ENCODE results near the gene GH2.
"Not testable (repeated sequence)": the region's sequence is repeated elsewhere in the genome, so short reads cannot be mapped to it uniquely, and the experiment has no call there.

The GH2 gene

DNA sequence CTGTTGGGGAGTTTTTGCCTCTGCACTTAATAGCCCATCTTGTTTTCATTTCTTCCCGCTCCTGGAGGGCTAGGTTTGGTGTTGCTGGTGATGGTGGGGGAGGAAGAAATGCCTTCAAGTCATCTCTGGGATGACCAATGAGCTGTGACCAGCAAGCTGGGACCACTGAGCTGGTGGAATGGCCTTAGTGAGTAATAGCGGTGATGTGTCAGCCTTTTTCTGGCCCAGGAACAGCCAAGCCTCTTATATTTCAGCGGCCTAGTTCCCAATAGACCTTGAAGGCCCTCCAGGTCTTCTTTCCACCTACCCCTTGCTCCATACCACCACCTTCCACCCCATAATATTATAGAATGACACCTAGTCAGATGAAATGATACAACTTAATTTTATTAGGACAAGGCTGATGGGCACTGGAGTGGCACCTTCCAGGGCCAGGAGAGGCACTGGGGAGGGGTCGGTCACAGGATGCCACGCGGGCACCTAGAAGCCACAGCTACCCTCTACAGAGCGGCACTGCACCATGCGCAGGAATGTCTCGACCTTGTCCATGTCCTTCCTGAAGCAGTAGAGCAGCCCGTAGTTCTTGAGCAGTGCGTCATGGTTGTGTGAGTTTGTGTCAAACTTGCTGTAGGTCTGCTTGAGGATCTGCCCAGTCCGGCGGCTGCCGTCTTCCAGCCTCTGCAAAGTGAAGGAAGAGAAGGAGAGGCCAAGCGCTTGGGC lies 9.9 kb downstream of the GH2 start:
- not testable (repeated sequence) for DNase-seq

DNA sequence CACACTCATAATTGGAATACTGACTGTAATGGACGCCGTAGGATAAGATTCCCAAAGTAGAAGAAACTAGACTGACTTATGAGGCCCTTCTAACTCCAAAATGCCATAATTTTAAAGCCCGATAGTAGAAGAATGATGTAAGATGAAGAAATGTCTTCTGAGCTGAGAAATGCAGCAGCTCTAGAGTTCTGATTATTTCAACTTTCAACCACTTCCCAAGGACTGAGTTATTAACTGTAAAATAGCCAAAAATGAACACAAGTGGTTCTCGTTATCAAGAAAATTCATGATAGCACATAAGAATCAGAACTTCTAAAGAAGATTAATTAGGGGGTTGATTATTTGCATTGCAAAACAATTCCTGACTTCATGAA lies 11.5 kb downstream of the GH2 start:
- DNase-seq = not testable (repeated sequence)

DNA sequence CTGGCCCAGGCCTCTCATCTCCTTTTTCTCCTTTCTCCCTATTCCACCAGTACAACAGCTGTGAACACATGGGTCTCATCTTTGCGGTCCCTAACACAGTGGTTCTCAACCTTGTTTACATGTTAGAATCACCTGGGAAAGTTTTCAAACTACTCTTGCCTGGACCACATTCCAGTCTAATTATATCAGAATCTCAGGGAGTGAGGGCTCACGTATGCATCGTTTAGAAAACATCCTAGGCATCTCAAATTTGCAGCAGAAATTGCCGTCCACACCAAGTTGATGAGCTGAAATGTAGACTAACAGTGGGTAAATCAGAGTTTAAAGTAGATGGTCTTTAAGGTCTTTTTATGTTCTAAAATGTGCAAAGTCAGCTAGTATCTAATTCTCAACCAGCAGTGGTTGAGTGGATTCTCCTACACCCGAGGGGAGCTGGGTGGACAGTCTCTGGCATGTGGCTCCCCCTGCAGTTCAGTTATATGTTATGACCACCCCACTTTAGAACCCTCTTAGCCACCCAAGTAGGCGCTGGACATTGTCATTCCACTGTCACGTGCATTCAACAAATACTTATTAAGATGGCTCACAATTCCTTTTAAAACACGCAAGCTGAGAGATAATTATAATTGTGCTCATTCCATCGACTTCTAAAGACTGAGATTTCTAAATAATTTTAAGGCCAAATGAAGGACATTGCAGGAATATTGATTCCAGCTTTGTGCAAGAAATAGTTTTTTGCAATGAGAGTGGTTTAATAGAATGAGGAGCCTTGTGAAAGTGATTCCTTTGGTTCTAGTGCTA lies 12.1 kb downstream of the GH2 start:
- not testable (repeated sequence) for DNase-seq

DNA sequence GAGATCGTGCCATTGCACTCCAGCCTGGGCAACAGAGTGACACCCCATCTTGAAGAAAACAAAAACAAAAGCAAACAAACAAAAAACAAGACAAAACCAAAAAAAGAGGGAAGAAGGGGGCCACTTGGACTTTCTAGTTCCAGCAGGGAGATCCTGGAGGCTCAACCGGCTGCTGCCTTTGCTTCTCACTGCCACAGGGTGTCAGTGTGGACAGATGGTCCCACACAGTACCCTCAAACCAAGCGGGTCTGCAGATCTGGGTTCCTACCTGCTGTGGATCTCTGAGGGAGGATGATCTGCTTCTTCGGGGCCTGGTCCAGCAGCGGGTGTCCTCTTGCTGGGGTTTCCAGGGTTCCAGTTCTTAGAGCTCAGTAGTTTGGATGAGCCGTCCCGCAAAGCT lies 15.1 kb downstream of the GH2 start:
- not testable (repeated sequence) for DNase-seq

DNA sequence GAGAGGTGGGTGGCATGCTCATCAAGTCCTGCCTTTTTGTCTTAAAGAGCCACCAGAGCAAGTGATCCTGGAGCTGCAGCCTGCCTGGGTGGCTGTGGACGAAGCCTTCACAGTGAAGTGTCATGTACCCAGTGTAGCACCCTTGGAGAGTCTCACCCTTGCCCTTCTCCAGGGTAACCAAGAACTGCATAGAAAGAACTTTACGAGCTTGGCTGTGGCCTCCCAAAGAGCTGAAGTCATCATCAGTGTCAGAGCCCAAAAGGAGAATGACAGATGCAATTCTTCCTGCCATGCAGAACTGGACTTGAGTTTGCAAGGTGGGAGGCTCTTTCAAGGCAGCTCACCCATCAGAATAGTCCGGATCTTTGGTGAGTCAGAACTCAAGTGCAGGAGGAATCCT lies 22.5 kb downstream of the GH2 start:
- DNase-seq = no peak

DNA sequence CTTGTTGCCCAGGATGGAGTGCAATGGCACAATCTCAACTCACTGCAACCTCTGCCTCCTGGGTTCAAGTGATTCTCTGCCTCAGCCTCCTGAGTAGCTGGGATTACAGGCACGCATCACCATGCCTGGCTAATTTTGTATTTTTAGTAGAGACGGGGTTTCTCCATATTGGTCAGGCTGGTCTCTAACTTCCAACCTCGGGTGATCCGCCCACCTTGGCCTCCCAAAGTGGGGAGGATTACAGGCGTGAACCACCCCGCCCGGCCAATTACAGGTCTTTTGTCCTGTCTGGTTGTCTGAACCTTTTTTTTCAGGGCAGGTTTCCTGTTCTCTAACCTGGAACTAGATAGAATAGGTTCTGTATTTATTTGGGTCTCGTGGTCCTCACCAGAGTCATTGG lies 25.3 kb downstream of the GH2 start:
- not testable (repeated sequence) for DNase-seq

DNA sequence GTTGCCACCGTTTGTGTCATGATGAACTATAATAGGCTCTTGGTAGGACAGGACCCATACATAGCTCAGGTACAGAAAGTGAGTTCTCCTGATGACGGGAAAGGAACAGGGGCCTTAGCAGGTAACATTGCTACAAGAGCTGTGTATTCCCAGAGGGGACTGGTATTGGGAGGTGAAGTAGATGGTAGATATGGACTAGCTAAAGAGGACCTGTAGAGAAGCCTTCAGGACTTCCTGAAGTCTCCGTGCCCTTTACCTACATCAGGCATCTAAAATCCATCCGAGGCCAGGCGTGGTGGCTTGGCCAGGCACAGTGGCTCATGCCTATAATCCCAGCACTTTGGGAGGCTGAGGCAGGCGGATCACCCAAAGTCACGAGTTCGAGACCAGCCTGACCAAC lies 26.6 kb downstream of the GH2 start:
- DNase-seq = no peak

DNA sequence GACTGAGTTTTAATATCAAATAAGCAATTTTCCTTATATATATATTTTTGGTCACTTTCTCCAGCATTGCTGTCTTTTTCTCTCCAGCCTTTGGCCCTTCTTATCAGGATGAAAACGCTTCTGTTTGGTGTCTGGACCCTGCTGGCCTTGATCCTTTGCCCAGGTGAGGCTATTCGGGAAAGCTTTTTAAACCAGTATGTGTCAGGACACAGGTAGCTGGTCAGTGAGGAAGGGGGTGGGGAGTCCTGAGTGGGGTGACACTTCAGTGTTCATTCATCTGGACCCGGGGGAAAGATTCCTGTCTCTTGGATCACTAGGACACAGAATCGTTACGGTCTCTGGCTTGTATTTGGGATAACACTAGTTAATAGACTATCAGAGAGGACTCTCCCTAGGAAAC lies 27.0 kb downstream of the GH2 start:
- no peak for DNase-seq

DNA sequence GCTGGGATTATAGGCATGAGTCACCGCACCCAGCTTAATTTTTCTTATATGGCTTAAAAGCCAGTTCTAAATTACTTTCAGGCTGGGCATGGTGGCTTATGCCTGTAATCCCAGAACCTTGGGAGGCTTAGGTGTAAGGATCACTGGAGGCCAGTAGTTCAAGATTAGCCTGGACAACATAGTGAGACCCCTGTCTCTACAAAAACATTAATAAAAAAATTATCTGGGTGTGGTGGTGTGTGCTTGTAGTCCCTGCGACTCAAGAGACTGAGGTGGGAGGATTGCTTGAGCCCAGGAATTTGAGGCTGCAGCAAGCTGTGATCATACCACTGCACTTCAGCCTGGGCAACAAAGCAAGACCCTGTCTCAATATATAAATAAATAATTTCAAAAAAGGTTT lies 28.5 kb downstream of the GH2 start:
- DNase-seq = no peak

DNA sequence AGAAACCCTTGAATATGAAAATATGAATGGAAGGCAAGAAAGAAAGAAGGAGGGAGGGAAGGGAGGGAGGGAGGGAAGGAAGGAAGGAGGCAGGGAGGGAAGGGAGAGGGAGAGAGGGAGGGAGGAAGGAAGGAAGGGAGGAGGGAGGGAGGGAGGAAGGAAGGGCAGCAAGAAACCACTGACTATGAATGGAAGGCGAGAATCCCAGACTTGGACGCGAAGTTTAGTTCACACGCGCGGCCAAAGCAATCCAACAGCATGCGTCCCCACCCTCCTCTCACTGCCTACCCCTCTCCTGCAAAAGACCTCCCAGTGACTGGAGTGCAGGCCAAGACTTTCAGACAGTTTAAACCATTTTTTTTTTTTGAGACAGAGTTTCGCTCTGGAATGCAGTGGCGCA lies 31.3 kb downstream of the GH2 start:
- DNase-seq = no peak

DNA sequence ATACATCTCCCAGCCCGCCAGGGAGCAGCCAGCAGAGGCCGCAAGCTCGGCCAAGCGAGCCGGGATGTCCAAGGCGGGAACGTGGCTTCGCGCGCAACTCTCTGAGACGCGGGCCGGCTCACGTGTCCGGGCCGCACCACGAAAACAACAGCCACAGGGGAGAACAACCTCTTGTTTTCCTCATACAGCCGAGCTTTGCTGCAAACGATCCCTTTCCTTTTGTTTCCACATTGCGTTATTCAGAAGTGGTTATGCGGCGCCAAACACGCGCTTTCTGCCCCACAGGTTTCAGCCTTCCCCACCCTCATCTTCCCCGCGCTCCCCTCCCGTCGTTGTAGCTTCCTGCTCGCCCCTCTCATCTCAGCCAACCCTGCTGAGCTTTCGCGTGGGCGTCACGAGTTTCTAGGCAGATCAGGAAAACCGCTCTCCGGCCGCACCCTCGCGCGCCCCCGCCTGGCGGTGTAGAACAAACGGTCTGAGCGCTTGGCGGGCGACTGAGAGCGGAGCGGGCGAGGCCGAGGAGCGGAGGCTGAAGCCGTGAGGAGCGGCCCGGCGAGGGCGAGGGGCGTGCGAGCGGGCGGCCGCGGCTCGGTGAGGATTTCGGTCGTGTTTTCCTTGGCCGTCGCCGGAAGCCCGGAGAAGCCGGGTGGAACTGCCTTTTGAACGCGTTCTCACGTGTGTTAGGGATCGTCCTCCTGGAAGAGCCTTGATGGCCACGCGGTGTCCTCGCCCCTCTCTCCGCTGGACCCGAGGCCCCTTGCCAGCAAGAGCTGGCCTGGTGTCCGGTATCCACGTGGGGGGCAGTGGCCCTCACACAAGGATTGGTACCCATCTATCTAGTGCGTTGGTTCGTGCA lies 32.7 kb downstream of the GH2 start:
- peak; percentile 92 for DNase-seq

DNA sequence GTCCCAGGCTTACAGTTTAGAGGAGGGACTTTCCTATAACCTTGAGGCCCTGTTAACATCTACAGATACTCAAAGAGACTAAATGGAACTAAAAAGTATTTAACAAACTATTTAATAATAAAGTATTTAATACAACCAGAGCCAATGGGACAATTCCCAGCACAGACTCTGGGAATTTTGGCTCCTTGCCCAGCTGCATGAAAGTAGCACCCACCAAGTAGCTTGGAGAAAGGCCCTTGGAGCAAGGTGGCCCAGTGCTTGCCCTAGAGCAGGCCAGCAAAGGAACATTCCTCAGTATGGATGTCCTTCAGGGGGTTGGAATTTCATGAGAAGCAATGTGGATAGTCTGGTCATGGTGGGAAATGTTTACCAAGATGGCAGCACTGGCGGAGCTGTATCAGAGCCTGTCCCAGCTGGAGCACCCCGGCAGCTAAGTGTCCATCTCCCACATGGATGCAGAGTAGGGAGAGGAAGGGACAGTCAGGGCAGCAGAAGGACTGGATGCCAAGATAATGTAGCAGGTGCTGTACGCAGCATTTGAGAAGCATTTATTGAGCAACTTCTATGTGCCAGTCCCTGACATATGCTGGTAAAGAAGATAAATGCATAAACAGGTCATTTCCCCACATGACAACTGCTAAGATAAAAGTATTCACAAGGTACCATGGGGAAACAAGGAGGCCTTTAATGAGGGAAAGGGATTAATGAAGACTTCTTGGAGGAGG lies 34.1 kb downstream of the GH2 start:
- no peak for DNase-seq

DNA sequence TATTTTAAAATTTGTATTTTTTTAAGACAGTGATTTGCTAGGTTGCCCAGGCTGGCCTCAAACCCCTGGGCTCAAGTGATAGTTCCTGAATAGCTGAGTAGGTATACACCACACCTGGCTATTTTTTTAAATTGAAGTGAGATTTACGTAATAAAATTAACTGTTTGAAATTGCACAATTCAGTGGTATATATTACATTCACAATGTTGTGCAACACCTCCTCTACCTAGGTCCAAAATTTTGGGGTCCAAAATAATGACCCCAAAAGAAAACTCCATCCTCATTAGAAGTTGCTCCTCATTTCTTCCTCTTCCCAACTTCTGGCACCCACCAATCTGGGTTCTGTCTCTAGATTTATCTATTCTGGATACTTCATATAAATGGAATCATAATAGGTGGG lies 36.2 kb downstream of the GH2 start:
- no peak for DNase-seq

DNA sequence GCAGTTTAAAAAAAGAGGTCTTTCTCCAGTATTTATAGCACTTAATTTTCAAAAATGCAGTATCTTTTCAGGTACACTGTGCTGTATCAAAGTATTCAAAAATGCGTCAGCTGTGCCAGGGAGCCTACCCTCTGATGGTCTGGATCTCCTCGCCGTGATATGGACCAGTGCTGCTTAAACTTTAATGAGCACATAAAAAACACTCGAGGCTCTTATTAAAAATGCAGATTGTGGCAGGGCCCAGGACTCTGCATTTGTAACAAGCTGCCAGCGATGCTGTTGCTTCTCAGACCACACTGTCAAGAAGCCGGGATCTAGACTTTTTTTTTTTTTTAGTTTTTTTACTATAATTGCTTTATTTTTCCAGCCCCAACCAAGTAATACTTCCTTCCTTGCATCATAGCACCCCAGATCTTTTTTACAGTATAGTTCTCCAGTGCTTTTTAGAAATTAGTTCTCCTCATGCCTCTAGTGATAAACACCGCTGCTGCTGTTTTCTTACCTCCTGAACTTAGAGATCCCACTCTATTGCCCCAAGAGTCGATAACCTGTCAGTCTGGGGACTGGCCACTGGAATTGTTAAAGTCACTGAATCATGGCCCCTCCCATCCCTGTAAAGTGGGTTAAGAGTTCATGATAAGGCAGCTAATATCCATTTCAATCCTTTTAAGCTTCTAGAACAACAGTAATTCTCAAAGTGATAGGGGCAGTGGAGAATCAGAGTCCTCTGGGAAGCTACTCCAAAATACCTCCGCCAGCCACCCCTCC lies 37.6 kb downstream of the GH2 start:
- DNase-seq = no peak

DNA sequence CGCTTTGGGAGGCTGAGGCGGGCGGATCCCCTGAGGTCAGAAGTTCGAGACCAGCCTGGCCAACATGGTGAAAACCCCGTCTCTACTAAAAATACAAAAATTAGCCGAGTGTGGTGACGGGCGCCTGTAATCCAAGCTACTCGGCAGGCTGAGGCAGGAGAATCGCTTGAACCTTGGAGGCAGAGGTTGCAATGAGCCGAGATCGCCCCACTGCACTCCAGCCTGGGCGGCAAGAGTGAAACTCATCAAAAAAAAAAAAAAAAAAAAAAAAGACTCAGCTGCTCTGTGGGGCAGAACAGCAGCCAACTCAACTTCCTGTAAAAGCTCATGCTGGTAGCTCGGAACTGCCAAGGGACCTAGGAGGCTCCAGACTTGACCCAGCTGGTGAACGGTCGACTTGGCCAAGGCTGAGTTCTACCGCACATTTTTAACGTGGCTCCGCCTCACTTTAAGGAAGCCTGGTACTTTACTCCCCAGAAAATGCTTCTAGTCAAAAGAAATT lies 38.3 kb downstream of the GH2 start:
- not testable (repeated sequence) for DNase-seq

DNA sequence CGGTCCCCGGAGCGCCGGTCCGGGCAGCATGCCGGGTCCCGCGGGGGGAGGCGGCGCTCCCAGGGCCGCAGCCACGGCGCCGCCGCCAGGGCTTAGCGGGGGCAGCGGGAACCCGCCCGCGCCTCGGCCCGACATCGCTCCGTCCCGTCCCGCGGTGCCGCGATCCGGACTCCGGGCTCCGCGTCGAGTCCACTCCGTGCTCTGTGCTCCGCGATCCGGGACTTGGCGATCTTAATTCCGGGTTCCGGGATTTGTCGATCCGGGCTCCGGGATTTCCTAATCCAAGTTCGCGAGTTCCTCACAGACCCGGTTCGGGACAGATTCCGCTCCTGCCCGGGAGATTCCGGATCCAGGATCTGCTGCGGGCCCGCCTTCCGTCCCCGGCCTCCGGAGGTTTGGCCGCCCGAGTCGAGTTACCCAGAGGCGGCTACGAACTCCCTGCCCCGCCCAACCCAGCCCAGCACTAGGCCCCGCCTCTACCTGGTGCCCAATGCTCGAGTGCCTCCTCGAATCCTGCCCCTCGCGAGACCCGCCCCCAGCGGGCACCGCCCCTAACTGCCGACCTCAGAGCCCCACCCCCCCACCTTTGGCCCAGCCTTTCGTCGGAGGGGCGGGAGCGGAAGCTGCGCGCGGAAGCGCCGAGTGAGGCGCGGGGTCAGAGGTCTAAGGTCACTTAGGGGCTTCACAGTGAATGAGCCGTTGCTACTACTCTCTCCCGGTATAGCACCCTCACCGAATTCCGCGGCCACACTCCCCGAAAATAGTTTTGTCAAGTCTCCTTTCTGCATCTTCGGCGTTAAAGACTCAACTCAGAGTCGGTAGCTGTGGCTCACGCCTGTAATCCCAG lies 39.0 kb downstream of the GH2 start, which contains the start of gene SMARCD2:
TSS of gene SMARCD2 (minus strand) at position 146 of the 847 bp plus-strand sequence. CDS start at position 135, 11 bp downstream.
- peak; percentile 98 for DNase-seq

DNA sequence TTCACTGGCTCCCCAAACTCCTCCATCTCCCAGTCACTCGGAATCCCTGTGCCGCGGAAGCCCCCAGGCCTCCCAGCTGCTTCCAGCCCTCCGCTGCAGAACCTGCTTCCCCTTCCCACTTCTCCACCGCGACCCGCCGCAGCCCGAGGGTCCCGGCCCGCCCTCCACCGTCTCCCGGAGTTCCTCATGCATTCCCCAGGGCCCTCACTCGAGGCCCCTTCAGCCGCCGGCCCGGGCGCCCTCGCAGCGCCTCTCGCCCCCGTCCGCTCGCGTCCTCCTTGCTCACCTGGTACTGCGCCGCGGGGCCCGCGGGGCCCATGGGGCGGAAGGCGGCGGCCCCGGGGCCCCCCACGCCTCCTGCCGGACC lies 39.6 kb downstream of the GH2 start:
- DNase-seq = peak; percentile 70

DNA sequence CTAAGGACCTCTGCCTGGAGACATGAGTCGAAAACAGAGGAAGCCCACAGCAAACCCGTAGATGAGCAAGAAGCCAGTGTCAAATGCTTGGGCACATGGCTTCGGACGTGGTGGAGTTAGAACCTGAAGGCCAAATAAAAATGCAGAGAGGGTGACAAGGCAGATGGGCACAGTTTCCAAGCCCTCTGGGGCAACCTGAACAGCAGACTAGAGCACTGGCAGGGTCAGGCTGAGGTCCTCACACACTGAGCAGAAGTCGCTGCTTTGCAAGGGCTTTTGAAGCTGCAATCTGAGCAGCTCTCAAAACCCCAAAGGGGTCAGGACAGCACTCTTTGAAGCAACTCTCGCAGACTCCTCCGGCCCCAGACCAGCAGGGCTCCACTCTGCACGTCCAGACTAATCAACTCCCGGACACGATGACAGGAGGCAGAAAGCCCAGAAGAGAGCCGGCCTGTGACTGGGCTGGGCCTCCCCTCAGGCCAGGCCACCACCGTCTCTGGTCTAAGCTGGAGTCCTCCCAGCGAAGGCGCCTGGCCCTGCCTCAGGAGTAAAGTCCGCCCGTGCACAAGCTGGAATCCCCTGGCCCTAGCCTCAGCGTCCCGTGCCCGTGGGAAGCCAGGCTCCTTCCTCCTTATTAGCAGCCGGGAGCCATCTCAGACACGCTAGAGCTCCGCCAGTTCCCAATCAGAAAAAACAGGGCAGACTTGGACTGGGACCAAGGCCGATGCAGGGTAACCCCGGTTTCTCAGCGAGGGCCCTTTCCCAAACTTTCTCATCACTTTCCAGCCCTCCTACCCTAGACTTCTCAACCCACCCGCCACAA lies 40.2 kb downstream of the GH2 start:
- peak; percentile 67 for DNase-seq

DNA sequence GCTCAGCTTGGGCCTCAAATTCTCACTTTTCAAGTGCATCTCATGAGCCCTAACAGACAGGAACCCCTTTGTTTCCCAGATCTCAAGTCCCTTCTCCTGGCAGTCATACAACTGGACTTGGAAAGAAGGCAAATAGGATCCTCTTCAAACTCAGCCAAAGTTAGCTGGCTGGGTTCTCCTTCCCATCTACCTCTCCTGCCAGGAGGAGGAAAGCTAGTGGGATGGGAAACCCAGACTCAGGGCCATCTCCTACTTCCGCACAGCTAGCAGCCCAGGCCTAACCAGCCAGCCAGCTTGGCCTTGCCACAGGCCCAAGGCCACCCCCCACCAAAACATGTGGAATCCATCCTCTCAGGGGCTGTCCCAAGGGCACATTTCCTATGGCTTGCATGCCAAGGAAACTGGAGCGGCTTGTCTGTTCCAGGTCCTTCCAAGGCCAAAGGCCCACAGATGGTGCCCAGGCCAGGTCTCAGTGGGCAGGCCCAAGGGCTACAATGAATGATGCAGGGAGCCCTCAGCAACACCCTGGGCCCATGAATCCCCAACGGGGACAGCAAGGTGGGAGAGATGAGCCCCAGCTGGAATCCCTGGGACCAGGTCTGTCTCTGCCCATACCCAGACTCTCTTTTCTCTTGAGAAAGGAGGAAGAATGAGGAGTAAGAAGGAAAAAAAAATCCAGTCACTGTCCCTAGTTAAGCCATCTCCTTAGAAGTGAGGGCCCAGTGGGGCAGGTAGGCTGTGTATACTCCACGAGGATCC lies 41.0 kb downstream of the GH2 start:
- no peak for DNase-seq

Data from right forelimb (tissue), 1 donor.